Measurements from ENCODE around the gene AKAP6. TPM values are rescaled to one million over a fixed set of nuclear protein-coding genes. Genes with fewer than 3 reads are reported as not detected.

Gene AKAP6
- total and polyA plus RNA-seq, 2 of the 8 experiments (the other 6 are each of a cell fraction or from before 2014, with no cell fraction given) = 0.09 to 0.89 TPM

- no peak overlapping the region for H4K8ac ChIP-seq (ENCODE audit: extremely low read depth, insufficient read depth, low read length)
- no peak overlapping the region for H2AK5ac ChIP-seq (ENCODE audit: low read depth, low read length)
- CTCF ChIA-PET (ENCODE audit: partially characterized antibody) = interaction anchor here (0.6 to 1.5 kb wide), 2 partner anchors 10 to 491 kb away, joined by 3 read pairs; partner anchors contain the start of gene NPAS3
- no peak overlapping the region for H3K9ac ChIP-seq (replicated peaks in 1 of 4; ENCODE audit: extremely low read depth in 1 of 4, low read depth in 3 of 4, low read length in 3 of 4)
- DNase-seq (ENCODE audit: low read depth in 1 of 2, low spot score in 2 of 2) (no peak), FAIRE-seq (no peak)
- H4K20me1 ChIP-seq (replicated peaks in 1 of 2; ENCODE audit: control insufficient read depth in 1 of 2, insufficient read depth in 2 of 2, low read length in 2 of 2) = no peaks in the 10 kb centered on the region
- no peak overlapping the region for H2BK15ac ChIP-seq (ENCODE audit: low read length)
- H3K9me3 ChIP-seq (ENCODE audit: insufficient read depth in 2 of 2, low read depth in 1 of 2, low read length in 1 of 2) = no peaks in the 10 kb centered on the region
- H3K18ac ChIP-seq (ENCODE audit: extremely low read depth, low read length) = no peak overlapping the region
- no peak overlapping the region for H3K4me3 ChIP-seq (ENCODE audit: extremely low read depth in 1 of 4, insufficient read depth in 2 of 4, low read depth in 3 of 4, low read length in 4 of 4)
- POLR2A ChIA-PET (ENCODE audit: partially characterized antibody) = interaction anchor here (0.7 kb wide), 1 partner anchor 893 kb away, joined by 3 read pairs; no protein-coding TSS in a partner anchor
- no peak overlapping the region for H2BK120ac ChIP-seq (replicated peaks; ENCODE audit: low read depth, low read length)
- H3K79me2 ChIP-seq (ENCODE audit: control insufficient read depth in 1 of 2, insufficient read depth in 2 of 2, low read length in 2 of 2) = no peaks in the 10 kb centered on the region
- no peak overlapping the region for H3K14ac ChIP-seq (ENCODE audit: insufficient read length)
- no peaks in the 10 kb centered on the region for H3K4me1 ChIP-seq (replicated peaks in 1 of 4; ENCODE audit: control insufficient read depth in 3 of 4, insufficient read depth in 4 of 4, low read length in 3 of 4)
- H3K4me2 ChIP-seq (ENCODE audit: insufficient read depth in 1 of 2, low read depth in 2 of 2, low read length in 2 of 2) = no peak overlapping the region
- TF ChIP-seq TBP (IDR thresholded peaks at IDR 0.05; ENCODE audit: low read depth, low read length) (no peak), SP4 (IDR thresholded peaks at IDR 0.05; ENCODE audit: low read length) (no peak), RFX5 (IDR thresholded peaks at IDR 0.05; ENCODE audit: borderline replicate concordance, low read depth, low read length) (no peak), SP2 (IDR thresholded peaks at IDR 0.05; ENCODE audit: low read length) (no peak), MAX (IDR thresholded peaks at IDR 0.05) (no peak), JUN (IDR thresholded peaks at IDR 0.05; ENCODE audit: low read depth, low read length) (no peak)
- H3K27me3 ChIP-seq (replicated peaks in 1 of 4; ENCODE audit: control insufficient read depth in 3 of 4, extremely low read depth in 1 of 4, insufficient read depth in 3 of 4, low read length in 3 of 4) = no peaks in the 10 kb centered on the region
- no peak overlapping the region for H4K91ac ChIP-seq (replicated peaks; ENCODE audit: insufficient read length, low read length)
- H3K4ac ChIP-seq (replicated peaks; ENCODE audit: insufficient read length, low read depth, low read length) = no peak overlapping the region
- H3K36me3 ChIP-seq (ENCODE audit: control insufficient read depth in 2 of 4, insufficient read depth in 4 of 4, low read length in 3 of 4) = no peaks in the 10 kb centered on the region
- no peaks in the 10 kb centered on the region for H3K79me1 ChIP-seq (ENCODE audit: low read depth, low read length)
- 92% methylated on average over 3 of the region's 3 CpGs; no CpG with 5 or more reads in 1 of the 2 experiments for WGBS, 2 experiments (ENCODE audit: extremely low coverage in 1 of 2, insufficient coverage in 1 of 2, insufficient read length in 1 of 2, insufficient replicate concordance in 2 of 2, low coverage in 1 of 2, low lambda C conversion rate in 2 of 2, missing lambda C conversion rate in 1 of 2)
- no peak overlapping the region for H4K5ac ChIP-seq (ENCODE audit: insufficient read length, low read depth, low read length)
- H2BK12ac ChIP-seq (ENCODE audit: low read depth, low read length) = no peak overlapping the region
- no peak overlapping the region for H3K23ac ChIP-seq (ENCODE audit: insufficient read length)
- H2AFZ ChIP-seq (ENCODE audit: low read length) = 0 out of 2 replicates have a peak overlapping the region, but pooled peaks have one; percentile 29
- no peak overlapping the region for H2BK5ac ChIP-seq (ENCODE audit: low read depth, low read length)
- no peak overlapping the region for H2BK20ac ChIP-seq (ENCODE audit: low read length)
- H3K27ac ChIP-seq (ENCODE audit: low read depth, low read length) = no peak overlapping the region
- no peaks in the 10 kb centered on the region for H3K23me2 ChIP-seq (ENCODE audit: low read depth, low read length)
- no peak overlapping the region for H3K56ac ChIP-seq (replicated peaks; ENCODE audit: insufficient read length, low read depth, low read length)
Observed at GRCh38 chr14:32447371-32447770, 118.3 kb downstream of the AKAP6 start.
